ENCODE measurements around the gene TTC7B.

DNA sequence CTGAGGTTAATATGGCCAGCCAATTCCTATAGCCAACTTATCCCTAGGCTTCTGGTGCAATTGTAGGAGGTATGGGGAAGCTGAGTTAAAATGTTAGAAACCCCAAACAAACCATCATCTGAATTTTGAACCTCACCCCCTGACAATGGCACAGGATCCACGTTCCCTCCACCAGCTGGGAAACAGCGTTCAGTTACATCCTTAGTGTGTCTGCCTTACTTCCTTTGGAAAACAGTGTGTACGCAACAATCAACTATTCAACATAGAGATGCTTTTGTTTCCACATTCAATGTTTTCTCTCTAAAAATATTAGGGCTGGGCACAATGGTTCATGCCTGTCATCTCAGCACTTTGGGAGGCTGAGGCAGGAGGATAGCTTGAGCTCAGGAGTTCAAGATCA lies 203.4 kb downstream of the TTC7B start:
- no peak for TF ChIP-seq TAF1 (CRISPR knock-in tag; IDR thresholded peaks at IDR 0.05)
- TF ChIP-seq, protein P1, sequence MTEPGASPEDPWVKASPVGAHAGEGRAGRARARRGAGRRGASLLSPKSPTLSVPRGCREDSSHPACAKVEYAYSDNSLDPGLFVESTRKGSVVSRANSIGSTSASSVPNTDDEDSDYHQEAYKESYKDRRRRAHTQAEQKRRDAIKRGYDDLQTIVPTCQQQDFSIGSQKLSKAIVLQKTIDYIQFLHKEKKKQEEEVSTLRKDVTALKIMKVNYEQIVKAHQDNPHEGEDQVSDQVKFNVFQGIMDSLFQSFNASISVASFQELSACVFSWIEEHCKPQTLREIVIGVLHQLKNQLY (CRISPR knock-in tag; IDR thresholded peaks at IDR 0.05), result no peak
- TF ChIP-seq ZNF776 (CRISPR knock-in tag; IDR thresholded peaks at IDR 0.05), result no peak
- no peak for TF ChIP-seq ARNT (IDR thresholded peaks at IDR 0.05)
- no peak for TF ChIP-seq KLF15 (CRISPR knock-in tag; IDR thresholded peaks at IDR 0.05; ENCODE audit: borderline replicate concordance)
- no peak for TF ChIP-seq POLR2AphosphoS5 (IDR thresholded peaks at IDR 0.05; ENCODE audit: low read depth, low read length)
- TF ChIP-seq JUN (CRISPR knock-in tag; IDR thresholded peaks at IDR 0.05), result no peak
- TF ChIP-seq RAD51 (IDR thresholded peaks at IDR 0.05; ENCODE audit: borderline replicate concordance), result no peak
